GM21529 (cell line): ENCODE data around the gene PIP5K1C.
"Not testable (repeated sequence)": the region's sequence is repeated elsewhere in the genome, so short reads cannot be mapped to it uniquely, and the experiment has no call there.

Experiments used
- ATAC-seq: cut with Tn5 transposase; IDR thresholded peaks from one replicate; pipeline ENCODE4 v1.9.1; 2021; ENCODE audit not compliant: unreplicated experiment

Gene PIP5K1C

DNA sequence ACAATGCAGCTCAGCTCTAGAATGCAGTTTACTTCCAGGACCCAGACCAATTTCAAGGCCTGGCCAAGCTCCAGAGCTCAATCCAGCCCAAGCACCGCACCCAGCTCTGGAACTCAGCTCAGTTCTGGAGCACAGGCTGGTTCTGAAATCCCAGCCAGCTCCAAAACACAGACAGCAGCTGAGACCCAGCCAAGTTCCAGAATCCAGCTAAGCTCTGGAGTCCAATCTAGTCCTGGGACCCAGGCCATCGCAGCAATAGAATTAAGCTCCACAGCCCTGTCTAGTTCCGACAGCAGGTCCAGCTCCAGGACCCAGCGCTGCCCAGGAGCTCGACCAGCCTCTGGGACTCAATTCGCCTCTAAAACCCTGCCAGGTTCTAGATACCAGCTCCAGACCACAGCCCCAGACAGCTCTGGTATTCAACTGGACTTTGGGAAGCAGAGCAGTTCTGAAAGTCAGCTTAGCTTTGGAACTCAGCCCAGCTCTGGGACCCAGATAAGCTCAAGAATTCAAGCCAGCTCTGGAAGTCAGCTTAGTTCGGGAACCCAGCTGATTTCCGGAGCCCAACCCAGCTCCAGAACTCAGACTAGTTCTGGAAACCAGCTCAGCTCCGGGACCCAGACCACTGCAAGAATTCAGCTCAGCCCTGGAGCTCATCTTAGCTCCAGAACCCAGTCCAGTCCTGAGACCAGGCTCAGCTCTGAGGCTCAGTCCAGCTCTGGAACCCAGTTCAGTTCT, 108.2 kb downstream of the PIP5K1C start:
- no peak for ATAC-seq

DNA sequence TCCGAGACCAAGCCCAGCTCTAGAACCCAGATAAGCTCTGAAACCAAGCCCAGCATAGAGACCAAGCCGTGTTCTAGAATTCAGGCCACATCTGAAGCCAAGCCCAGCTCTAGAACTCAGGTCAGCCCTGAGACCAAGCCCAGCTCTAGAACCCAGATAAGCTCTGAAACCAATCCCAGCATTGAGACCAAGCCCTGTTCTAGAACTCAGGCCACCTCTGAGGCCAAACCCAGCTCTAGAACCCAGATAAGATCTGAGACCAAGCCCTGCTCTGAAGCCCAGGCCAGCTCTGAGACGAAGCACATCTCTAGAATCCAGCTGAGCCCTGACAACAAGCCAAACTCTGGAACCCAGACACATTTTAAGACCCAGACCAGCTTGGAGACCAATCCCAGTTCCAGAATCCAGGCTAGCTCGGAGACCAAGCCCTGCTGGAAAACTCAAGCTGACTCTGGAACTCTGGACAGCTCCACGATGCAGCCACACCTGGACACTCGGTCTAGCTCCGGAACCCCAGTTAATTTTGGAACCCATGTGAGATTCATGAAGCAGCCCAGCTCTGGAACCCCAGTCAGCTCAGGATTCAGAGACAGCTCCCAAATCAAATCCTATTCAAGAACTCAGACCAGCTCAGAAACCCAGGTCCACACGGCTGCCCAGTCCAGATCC, 109.1 kb downstream of the PIP5K1C start:
- ATAC-seq, result no peak

DNA sequence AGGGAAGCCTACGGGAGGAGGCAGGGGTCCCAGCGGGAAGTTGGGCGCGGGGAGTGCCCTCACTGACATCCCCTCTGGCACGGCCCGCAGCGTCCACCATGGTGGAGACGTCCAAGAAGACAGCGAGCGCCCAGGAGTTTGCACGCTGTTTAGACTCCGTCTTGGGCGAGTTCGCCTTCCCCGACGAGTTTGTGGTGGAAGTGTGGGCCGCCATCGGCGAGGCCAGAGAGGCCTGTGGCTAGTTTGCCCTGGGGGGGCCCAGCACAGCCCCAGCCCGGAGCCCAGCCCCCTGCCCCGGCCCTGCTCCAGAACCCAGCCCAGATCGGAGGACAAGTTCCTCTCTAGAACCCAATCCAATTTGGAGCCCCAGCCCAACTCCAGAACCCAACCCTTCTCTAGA, 110.3 kb downstream of the PIP5K1C start:
- ATAC-seq, result no peak

DNA sequence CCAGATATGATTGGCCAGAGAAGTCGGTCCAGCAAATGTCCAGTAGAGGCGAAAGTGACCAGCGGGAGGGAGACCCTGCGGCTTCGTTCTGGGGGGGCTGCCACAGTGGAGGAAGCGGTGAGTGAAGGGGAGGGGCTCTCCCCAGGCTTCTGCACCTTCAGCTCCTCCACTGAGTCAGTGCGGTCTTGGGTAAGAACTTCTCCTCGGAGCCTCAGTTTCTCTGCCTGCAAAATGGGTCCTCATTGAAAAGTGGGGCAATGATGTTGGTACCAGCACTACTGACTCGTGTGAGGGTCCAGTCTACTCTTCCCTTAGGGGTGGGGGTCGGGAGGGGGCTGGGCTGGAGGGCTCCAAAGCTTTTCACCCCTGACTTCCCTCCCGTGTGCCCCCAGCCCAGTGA, 110.8 kb downstream of the PIP5K1C start:
- ATAC-seq, result no peak

DNA sequence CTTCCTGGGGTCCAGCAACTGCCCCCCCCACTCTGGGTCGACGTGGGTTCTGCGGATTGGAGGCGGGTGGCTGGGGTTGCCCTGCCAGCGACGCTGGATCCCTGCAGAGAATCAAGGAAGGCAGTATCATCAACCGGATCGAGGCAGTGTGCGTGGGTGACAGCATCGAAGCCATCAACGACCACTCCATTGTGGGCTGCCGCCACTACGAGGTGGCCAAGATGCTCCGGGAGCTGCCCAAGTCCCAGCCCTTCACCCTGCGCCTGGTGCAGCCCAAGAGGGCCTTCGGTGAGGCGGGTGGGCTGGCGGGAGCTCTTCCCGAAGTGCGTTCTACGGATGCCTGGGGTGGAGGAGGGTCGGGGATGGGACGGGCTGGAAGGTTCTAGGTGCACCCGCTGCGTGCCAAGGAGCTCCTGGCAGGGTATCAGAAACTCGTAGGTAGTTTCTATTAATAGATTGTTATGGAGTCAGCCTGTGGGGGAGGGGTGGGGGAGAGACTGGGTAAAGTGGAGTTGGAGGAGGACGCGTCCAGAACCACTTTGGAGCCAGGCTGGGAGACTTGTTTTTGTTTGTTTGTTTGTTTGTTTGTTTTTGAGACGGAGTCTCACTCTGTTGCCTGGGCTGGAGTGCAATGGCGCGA, 113.4 kb downstream of the PIP5K1C start:
- ATAC-seq, result no peak

DNA sequence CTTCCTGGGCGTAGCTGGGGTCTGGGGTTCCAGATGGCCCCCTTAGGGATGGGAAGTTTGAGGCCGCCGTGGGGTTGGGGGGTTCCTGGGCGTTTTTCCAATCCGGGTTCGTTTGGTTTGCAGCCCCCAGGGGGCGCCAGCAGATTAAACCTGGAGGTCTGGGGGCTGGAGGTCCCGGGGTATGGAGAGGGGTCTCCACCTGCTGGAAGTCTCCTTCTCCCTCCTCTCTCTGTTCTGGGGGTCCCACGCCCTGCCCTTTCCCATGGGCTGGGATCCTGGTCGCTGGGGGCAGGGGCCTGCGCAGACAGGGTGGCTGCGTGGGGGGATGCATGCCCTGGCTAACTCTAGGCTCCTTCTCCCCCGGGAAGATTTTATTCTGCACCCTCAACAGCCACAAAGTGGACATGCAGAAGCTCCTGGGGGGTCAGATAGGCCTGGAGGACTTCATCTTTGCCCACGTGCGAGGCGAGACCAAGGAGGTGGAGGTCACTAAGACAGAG, 114.1 kb downstream of the PIP5K1C start:
- no peak for ATAC-seq

DNA sequence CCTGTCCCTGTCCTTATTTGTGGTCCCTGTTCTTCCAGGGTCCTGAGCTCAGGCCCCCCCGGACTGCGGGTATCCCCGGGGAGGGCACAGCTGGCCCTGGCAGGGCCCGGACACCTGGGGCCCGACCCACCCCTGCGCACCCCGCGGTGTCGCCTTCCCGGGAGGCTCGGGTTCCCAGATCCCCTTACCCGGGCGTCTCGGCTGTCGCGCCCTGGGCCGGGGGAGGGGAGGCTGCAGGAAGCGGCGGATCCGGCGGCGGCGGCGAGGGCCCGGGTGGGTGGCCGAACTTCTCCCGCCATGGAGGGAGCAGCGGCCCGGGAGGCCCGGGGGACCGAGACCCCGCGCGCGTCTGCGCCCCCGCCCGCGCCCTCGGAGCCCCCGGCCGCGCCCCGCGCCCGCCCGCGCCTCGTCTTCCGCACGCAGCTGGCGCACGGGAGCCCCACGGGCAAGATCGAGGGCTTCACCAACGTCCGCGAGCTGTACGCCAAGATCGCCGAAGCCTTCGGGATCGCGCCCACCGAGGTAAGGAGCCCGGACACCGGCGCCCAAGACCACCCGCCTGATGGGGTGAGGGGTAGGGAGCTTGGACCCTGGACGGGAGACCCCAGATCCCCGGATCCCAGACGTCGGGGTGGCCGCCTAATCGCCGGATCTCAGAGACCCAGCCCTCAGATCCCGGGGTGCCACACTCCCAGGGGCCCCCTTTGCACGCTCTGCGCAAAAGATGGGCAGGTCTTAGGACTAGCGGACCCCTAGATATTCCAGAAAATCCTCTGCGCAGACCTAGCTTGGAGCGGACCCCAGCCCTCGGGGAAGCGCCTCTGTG, 114.8 kb downstream of the PIP5K1C start, which contains the start of gene GIPC3:
GIPC3 (plus strand) TSS at position 178 of the 826 bp plus-strand sequence; CDS start at position 298, 120 bp downstream.
- no peak for ATAC-seq

DNA sequence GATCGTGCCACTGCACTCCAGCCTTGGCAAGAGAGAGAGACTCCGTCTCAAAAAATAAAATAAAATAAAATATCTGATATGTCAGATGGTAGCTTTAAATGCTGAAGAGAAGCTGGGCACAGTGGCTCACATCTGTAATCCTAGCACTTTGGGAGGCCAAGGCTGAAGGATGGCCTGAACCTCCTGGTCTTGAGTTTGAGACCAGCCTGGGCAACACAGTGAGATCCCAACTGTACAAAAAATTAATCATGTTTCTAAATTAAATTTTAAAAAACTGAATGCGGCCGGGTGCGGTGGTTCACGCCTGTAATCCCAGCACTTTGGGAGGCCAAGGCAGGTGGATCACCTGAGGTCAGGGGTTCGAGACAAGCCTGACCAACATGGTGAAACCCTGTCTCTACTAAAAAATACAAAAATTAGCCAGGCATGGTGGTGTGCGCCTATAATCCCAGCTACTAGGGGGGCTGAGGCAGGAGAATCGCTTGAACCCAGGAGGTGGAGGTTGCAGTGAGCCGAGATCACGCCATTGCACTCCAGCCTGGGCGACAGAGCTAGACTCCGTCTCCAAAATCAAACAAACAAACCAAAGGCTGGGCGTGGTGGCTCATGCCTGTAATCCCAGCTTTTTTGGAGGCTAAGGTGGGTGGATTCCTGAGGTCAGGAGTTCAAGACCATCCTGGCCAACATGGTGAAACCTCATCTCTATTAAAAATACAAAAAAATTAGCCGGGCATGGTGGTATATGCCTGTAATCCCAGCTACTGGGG, 116.0 kb downstream of the PIP5K1C start:
- ATAC-seq, result not testable (repeated sequence)

DNA sequence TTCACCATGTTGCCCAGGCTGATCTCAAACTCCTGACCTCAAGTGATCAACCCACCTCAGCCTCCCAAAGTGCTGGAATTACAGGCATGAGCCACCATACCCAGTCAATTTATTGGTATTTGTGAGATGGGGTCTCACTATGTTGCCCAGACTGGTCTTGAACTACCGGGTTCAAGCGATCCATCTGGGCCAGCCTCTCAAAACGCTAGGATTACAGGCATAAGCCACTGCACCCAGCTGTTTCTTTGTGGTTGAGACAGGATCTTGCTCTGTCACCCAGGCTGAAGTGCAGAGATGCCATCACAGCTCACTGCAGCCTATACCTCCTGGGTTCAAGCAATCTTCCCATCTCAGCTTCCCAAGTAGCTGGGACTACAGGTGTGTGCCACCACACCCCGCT, 118.5 kb downstream of the PIP5K1C start:
- not testable (repeated sequence) for ATAC-seq
